Activated CD8-positive, alpha-beta T cell treated with anti-CD3 and anti-CD28 coated beads for 36 hours (primary cell): Measurements from ENCODE around the gene VCAN. TPM values are rescaled to one million over a fixed set of nuclear protein-coding genes. Genes with fewer than 3 reads are reported as not detected.

Experiments used
- ATAC-seq: fragments of 200-7000 bp; cut with Tn5 transposase; one replicate; pipeline ENCODE4 v1.10.0; 2021; ENCODE audit warnings: mild to moderate bottlenecking, moderate library complexity
- CTCF ChIA-PET: fragments of 350-600 bp; sonication (Branson Sonifier 250); formaldehyde crosslinking; loops from one replicate; lab custom pipeline; 2021; ENCODE audit warnings: antibody characterized with exemption; lab: Charles Lee
- POLR2A ChIA-PET: fragments of 350-600 bp; sonication (Branson Sonifier 250); formaldehyde crosslinking; loops from one replicate; lab custom pipeline; 2021; ENCODE audit warnings: antibody characterized with exemption; lab: Charles Lee
- DNase-seq: peaks from one replicate; pipeline ENCODE4 v3.0.0-alpha.2; 2020
- H3K27ac Mint-ChIP-seq: one replicate; pipeline ENCODE4 v1.8.0; 2021; ENCODE audit warnings: mild to moderate bottlenecking, mixed read lengths
- H3K27me3 Mint-ChIP-seq: one replicate; pipeline ENCODE4 v1.8.0; 2021; ENCODE audit warnings: mixed read lengths
- H3K36me3 Mint-ChIP-seq: one replicate; pipeline ENCODE4 v1.8.0; 2021; ENCODE audit warnings: low read depth, mixed read lengths
- H3K4me1 Mint-ChIP-seq: one replicate; pipeline ENCODE4 v1.8.0; 2021; ENCODE audit warnings: low read depth, mixed read lengths
- H3K4me3 Mint-ChIP-seq: one replicate; pipeline ENCODE4 v1.8.0; 2021; ENCODE audit warnings: mild to moderate bottlenecking, moderate library complexity, mixed read lengths
- H3K9me3 Mint-ChIP-seq: one replicate; pipeline ENCODE4 v1.8.0; 2021; ENCODE audit warnings: mixed read lengths
- CTCF ChIP-seq: fragments of 200-600 bp; IDR thresholded peaks from one replicate; pipeline ENCODE4 v1.8.0; 2022; ENCODE audit warnings: antibody characterized with exemption, mild to moderate bottlenecking
- intact Hi-C: fragments of 100-400 bp; cut with micrococcal nuclease; formaldehyde crosslinking; loops from one replicate; pipeline ENCODE4 v1.10.0; 2022
- total RNA-seq, 2 experiments: library from RNA; stranded (reverse); gene quantifications; one replicate each; pipeline ENCODE4 v1.2.3, GENCODE V29; 2021

The VCAN gene
- total RNA-seq, 2 experiments from 2014 or later = not detected

GRCh38 chr5:83526289-83526688, 54.7 kb downstream of the VCAN start:
- no peak for TF ChIP-seq CTCF
- Mint-ChIP-seq H3K9me3 (no peaks in the 10 kb centered on the region), H3K27me3 (peaks cover 3% of the 10 kb centered on the region), H3K4me3 (no peak overlapping the region), H3K27ac (no peak overlapping the region), H3K36me3 (no peaks in the 10 kb centered on the region), H3K4me1 (no peaks in the 10 kb centered on the region)
- ChIA-PET POLR2A (no interaction called here), CTCF (no interaction called here)
- DNase-seq (no peak), ATAC-seq (no peak)
- intact Hi-C loops = no loop called here

GRCh38 chr5:83527221-83527620, 55.7 kb downstream of the VCAN start:
- ATAC-seq (no peak), DNase-seq (no peak)
- no peak for TF ChIP-seq CTCF
- POLR2A ChIA-PET = interaction anchor here (0.6 kb wide), 1 partner anchor 24 kb away, joined by 3 read pairs; no protein-coding TSS in a partner anchor
- intact Hi-C loops = no loop called here
- Mint-ChIP-seq H3K27ac (no peak overlapping the region), H3K27me3 (peaks cover 3% of the 10 kb centered on the region), H3K36me3 (no peaks in the 10 kb centered on the region), H3K4me3 (no peak overlapping the region), H3K9me3 (no peaks in the 10 kb centered on the region), H3K4me1 (no peaks in the 10 kb centered on the region)
- CTCF ChIA-PET = no interaction called here

GRCh38 chr5:83527722-83528438, 56.3 kb downstream of the VCAN start:
- DNase-seq = no peak
- POLR2A ChIA-PET = no interaction called here
- H3K27ac Mint-ChIP-seq = no peak overlapping the region
- CTCF ChIA-PET = no interaction called here
- peaks cover 3% of the 10 kb centered on the region for H3K27me3 Mint-ChIP-seq
- intact Hi-C loops = no loop called here
- H3K4me1 Mint-ChIP-seq = no peaks in the 10 kb centered on the region
- H3K9me3 Mint-ChIP-seq = no peaks in the 10 kb centered on the region
- no peak for ATAC-seq
- H3K4me3 Mint-ChIP-seq = no peak overlapping the region
- no peak for TF ChIP-seq CTCF
- H3K36me3 Mint-ChIP-seq = no peaks in the 10 kb centered on the region

GRCh38 chr5:83528439-83528769, 56.9 kb downstream of the VCAN start:
- intact Hi-C loops = no loop called here
- no peaks in the 10 kb centered on the region for H3K36me3 Mint-ChIP-seq
- H3K27me3 Mint-ChIP-seq = peaks cover 3% of the 10 kb centered on the region
- ATAC-seq = no peak
- no peak for DNase-seq
- H3K27ac Mint-ChIP-seq = no peak overlapping the region
- ChIA-PET POLR2A (no interaction called here), CTCF (no interaction called here)
- H3K9me3 Mint-ChIP-seq = no peaks in the 10 kb centered on the region
- no peak overlapping the region for H3K4me3 Mint-ChIP-seq
- TF ChIP-seq CTCF = no peak
- no peaks in the 10 kb centered on the region for H3K4me1 Mint-ChIP-seq

GRCh38 chr5:83530193-83530592, 58.6 kb downstream of the VCAN start:
- no peak for TF ChIP-seq CTCF
- Mint-ChIP-seq H3K4me1 (no peaks in the 10 kb centered on the region), H3K9me3 (no peaks in the 10 kb centered on the region), H3K27ac (no peak overlapping the region), H3K36me3 (no peaks in the 10 kb centered on the region), H3K4me3 (no peak overlapping the region), H3K27me3 (peaks cover 3% of the 10 kb centered on the region)
- DNase-seq (no peak), ATAC-seq (no peak)
- POLR2A ChIA-PET = no interaction called here
- intact Hi-C loops = no loop called here
- CTCF ChIA-PET = no interaction called here
